Stimulated activated CD4-positive, alpha-beta T cell treated with anti-CD3 and anti-CD28 coated beads, Interleukin-1b, Interleukin-23, amount 100 ng/mL, for 24 hours (primary cell): ENCODE measurements around the gene KCNAB3.

Experiments
- DNase-seq, 4 experiments: peaks; one replicate each; pipeline ENCODE4 v3.0.0-alpha.2; 2020; ENCODE audit warnings: low read depth in 4 of 4, low spot score in 1 of 4

KCNAB3 gene

DNA sequence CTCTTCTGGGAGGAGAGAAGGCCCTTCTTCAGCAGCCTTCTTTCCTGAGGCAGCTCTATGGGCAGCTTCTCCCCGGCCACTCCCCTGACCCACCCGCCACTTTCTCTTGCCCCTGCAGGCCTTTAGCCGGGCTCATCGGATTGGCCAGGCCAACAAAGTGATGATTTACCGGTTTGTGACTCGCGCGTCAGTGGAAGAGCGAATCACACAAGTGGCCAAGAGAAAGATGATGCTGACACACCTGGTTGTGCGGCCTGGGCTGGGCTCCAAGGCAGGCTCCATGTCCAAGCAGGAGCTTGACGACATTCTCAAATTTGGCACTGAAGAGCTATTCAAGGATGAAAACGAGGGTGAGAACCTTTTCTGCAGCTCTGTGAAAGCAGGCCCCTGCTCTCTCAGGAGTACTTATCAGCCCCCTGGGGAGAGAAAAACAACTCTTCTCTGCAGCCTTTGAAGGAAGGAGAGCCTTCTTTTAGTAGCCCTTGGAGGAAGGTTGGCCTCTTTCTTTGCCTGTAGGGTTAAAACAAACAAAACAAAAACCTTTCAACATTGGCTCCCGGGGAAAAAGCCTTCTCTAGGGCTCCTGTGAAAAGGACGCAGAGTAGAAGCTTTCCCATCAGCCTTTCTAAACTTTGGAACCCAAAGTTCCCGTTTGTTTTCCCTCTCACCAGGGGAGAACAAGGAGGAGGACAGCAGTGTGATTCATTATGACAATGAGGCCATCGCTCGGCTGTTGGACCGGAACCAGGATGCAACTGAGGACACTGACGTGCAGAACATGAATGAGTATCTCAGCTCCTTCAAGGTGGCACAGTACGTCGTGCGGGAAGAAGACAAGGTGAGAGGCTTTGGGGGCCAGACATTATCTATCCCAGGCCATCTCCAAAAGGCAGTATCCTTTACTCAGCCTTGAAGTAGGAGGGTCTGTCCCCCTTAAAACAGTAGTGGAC, 26.2 kb downstream of the KCNAB3 start:
- no peak for DNase-seq

DNA sequence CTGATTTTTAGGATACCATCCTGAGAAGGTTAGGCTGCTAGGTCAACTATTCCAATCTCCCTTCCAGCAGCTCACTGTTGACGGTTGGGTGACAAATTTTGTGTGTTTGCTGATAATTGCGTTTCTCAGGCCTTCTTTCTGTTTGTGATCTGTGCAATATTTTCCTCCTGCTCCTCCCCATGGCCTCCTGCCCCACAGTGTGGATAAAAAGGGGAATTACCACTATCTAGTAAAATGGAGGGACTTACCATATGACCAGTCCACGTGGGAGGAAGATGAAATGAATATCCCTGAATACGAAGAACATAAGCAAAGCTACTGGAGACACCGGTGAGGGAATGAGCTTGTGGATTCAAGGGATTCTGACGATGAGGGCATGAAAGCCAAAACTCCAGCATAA, 31.9 kb downstream of the KCNAB3 start:
- DNase-seq: no peak

DNA sequence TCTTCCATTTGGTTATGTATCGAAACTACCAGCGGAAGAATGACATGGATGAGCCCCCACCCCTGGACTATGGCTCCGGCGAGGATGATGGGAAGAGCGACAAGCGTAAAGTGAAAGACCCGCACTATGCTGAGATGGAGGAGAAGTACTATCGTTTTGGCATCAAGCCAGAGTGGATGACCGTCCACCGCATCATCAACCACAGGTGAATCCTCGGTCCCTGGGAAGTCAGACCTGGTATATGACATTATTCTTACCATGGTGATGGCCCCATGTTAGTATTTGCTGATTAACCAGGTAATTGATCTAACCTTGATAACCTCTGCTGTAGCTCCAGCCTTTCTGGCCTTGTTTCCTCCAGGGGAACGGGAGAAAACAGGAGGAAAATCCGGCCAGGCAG, 32.6 kb downstream of the KCNAB3 start:
- DNase-seq: no peak

DNA sequence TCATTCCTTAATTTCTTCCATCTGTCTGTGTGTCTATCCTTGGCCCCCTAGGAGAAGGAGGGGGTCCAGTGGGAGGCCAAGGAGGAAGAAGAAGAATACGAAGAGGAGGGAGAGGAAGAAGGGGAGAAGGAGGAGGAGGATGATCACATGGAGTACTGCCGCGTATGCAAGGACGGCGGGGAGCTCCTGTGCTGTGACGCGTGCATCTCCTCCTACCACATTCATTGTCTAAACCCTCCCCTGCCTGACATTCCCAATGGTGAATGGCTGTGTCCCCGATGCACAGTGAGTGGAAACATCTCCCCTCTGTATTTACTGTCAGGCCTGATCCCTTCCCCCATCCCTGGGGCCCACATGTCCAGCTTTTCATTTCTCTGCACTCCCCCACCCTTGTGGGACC, 34.8 kb downstream of the KCNAB3 start:
- no peak for DNase-seq

DNA sequence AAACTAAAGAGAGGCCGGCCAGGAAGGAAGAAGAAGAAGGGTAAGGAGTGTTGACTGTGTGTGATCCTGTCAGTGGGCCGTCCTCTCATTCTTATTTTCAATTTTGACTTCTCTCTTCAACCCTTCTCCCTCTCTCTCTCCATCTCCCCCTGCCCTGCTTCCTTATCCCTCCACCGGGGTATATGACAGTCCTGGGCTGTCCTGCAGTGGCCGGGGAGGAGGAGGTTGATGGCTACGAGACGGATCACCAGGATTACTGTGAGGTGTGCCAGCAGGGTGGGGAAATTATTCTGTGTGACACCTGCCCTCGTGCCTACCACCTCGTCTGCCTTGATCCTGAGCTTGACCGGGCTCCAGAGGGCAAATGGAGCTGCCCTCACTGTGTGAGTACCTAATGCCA, 35.4 kb downstream of the KCNAB3 start:
- DNase-seq: no peak

DNA sequence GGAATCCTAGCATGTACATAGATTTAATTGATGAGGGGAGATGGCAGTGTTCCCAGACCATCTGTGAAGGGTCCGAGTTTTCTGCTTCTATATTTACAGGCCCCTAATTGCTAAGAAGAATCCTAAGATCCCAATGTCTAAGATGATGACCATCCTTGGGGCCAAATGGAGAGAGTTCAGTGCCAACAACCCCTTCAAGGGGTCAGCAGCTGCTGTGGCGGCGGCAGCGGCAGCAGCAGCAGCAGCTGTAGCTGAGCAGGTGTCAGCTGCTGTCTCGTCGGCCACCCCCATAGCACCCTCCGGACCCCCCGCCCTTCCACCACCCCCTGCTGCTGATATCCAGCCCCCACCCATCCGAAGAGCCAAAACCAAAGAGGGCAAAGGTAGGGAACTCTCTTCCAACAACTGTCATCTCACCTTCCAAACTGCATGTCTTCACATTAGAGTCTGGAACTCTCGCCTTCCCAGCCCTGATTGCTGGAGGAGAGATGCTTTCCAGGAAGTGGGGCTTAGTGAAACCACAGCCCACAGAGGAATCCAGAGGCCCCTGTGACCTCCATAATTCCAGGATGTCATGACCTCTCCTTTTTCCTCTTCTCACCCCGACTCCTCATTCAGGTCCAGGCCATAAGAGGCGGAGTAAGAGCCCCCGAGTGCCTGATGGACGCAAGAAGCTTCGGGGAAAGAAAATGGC, 36.3 kb downstream of the KCNAB3 start:
- no peak for DNase-seq

DNA sequence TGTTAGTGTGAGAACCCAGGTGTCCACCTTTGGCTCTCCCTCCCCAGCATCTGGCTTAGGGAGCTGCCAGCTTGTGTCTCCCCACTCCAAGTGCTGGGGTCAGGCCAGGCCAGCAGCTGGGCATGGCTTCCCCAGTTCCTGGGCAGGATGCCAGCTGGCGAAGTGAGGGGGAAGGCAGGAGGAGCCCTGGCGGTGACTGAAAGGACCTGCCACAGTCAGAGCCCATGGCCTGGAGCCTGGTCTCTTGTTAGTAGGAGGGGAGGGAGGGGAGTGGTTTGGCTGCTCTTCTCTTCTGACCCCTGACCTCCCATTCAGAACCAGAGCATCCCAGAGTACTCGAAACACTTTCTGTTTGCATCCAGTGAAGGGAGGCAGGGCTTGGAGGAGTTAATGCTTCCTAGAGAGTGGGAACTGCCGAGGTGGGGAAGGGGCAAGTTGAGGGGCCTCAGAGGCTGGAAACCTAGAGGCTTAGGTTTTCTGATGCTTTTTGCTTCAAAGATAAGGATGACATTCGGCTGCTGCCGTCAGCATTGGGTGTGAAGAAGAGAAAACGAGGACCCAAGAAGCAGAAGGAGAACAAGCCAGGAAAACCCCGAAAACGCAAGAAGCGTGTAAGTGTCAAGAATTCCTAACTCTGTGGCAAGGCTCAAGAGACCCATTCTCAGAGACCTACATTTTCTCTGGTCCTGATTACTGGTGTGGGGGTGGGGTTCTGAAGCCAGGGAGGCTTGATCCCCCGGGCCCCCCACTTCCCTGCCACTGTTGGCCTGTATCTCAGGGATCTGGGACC, 40.3 kb downstream of the KCNAB3 start:
- no peak for DNase-seq

DNA sequence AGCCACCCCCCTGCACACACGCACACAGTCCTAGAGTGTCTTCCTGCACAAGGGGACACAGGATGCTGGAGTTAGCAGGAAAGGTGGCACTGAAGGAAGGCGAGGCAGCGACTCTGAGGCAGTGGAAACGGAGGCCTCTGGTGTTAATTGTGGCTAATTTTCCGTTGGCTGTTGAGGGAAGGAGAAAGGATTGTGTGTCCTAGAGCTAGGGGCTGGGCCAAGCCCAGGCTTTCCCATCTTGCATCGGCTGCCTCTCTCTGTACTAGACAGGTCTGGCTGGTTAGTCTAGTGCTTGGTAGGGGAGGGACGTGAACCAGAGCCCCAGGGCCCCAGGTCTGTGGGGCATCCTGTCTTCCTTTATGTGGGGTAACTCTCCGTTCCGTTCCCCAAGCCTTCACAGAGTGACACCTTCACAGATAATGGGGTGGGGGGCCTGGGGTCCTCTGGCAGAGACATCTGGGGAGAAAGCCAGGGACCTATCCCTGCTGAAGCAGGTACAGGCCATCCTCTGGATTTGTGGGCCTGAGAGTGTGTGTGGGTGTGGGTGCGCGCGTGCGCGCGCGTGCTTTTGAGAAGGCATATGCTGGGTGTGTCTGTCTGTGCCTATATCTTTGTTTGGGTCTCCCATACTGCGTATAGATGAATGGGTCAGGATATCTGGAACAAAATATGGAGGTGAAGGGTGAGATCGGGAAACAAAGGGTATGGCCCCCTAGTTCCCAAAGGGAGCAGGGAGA, 41.3 kb downstream of the KCNAB3 start, which contains the start of gene CHD3:
Gene CHD3, plus strand, starts transcription at position 606 of the 737 bp plus-strand sequence. CDS start 212 bp downstream, outside the sequence.
- peak in 2 of 4 experiments; percentile 39 to 57 for DNase-seq

DNA sequence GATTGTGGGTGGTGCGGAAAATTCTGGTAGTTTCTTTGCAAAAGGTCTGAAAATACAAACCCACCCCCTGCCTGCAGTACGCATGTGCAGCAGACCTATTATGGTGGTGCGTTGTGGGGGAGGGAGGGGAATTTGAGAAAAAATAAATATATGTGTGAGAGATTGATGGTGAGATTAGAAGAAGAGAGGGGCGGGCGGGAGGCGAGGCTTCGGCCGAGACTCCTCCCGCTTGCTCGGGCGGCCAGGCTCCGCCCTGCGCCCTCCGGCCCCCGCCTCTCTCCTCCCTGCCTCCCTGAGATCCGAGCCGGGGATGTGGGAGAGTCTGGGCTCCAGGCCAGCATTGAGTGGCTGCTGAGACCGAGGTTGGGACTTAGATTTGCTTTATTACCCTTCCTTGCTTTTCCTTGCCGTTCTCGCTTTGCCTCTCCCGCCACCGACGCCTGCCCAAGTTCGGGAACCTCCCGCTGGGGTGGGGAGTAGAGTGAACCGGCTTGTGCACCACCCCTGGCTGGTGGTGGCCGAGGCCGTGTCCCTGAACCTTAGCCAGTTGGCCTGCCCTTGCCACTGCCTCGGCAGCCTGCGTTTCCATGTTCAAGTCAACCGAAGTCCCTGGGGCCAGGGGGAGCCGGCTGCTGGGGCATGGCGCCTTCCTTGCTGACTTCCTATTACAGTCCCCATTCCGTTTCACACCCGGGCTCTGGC, 42.0 kb downstream of the KCNAB3 start:
- peak; percentile 62 to 84 (median 70) for DNase-seq

DNA sequence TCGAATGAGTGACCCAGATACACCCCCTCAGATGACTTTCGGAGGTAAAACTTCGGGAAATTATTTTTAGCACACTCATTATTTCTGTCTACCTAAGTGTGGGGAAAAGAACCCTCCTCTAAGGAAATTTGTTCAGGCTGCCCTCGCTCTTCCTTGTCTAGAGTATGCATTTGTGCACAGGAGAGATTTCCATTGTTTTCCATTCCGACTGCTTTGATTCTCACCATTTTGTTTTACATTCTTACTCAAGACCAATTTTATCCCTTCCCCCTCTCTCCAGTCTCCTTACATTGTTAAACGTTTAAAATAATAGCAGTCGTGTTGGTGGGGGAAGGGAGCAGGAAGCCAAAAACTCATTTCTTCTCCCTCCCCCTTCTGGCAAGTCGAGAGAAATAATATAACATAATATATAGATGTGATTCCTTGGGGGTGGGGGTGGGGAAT, 42.6 kb downstream of the KCNAB3 start:
- DNase-seq: no peak

DNA sequence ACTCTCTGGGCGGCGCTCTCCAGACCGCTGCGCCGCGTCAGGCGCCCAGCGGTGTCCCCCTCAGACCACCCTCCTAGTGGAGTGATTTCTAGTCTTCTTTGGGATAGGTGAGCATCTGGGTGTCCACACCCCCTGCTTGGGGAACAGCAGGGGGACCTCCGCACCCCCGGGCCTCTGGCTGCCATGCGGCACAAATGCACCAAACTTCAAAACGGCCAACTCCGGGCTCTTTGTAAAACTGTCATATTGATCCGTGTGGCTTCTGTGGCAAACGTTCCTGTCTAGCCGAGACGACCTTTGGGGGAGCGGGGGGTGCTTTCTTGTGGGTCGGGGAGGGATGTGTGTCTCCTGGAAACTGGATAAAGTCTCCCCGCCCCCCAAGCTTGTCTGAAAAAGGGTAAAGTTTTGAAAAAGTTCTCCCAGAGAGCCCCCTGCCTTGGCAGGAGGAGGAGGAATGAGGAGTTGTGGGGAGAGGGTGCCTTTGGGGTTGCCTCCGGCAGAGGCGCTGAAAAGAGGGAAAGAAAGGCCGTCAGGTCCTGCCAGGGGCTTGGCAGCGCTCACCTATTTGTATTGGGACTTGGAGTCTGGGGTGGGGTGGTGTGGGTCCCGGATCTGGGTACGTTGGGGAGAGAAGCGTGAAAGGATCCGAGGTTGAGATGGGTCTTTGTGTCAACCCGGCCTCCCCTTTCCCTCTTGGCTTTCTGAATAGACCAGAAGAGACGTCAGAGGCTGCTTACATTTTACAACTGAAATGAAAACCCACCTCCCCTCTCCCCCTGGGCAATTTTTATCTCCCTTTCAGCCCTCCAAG, 43.2 kb downstream of the KCNAB3 start:
- DNase-seq: peak in 2 of 4 experiments; percentile 30 to 43

DNA sequence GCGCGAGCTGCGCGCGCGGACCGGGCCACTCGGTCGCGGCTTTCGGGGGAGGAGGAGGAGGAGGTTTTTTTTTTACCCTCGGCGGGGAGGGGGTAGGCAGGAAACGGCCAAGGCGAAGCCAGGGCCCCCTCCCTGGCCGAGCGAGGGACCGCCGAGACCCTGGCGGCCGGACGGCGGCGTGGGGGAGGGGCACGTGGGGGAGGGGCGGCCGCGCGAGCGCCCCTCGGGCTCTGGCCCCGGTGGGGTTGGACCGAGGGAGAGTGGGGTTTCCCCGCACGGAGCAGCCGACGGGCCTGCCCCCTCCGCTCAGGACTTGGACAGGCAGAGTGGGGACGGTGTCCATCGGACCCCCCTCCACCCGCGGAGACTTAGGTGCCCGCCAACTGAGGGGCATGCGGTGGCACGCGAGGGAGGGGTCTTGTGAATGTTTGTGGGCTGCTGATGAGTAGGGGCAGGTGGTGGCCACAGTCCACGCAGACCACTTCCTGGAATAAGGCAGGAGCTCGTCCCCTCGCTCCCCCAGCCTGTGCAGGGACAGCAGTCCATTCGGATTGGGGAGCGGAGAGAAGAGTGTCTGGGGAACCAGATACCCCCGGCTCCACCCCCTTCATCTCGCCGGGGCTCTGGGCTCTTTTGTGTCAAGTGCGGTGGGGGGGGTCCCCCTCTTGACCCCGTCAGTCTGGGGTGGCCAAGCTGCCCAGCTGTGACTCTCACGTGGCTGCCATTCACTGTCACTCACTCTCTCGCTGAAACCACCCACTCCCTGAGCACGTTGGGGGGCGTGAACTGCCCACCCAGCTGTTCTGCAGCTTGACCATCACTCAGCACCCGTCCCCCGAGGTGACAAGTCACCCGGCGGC, 44.1 kb downstream of the KCNAB3 start:
- peak in 2 of 4 experiments; percentile 18 to 36 for DNase-seq

DNA sequence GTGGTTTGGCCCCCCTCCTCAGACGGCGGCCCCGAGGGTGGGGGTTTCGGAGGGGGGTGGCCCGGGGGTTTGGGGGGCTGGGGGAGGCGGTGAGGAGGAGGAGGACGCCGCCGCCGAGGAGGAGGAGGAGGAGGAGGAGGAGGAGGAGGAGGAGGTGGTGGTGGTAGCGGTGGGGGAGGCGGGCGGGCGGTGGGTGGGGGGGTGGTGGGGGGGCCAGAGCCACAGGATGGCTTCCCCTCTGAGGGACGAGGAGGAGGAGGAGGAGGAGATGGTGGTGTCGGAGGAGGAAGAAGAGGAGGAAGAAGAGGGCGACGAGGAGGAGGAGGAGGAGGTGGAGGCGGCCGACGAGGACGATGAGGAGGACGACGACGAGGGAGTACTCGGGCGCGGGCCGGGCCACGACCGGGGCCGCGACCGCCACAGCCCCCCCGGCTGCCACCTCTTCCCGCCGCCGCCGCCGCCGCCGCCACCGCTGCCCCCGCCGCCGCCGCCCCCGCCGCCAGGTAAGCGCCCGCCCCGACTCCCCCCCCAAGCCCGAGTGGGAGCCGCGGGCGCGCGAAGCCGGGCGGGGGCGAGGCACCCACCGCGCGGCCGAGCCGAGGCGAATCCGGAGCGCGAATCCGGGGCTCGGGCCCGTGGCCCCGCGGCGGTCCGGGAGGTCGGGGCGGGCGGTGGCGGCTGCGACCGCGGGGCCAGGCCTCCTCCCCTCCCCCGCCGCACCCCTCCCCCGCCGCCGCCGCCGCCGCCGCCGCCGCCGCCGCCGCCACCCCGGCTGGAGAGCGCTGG, 44.9 kb downstream of the KCNAB3 start:
- peak in 2 of 4 experiments; percentile 16 to 21 for DNase-seq

DNA sequence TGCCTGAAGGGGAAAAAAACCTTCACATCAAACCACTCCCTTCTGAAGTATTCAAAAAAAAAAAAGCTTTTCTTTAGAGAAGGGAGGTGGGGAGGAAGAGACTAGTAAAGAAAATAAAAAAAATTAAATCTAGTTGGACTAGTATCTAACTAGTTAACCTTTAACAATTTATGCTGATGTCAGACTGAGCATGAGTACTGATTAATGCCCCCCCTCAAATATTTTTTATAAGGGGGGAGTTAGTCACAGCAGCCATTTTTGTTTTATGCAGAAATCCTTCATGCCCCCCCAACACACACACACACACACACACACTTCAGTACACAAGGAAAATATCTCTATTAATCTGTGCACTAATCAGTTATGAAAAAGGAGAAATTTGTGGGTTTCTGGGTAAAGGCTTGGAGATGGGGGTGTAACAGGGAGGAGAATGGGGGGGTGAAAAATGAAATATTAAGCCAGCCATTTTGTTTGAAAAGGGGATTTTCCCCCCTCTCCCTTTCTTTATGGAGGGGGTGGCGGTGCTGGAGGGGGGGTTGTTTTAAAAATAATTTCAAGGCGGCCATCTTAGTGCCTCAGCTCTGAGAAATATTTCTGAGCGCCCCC, 45.8 kb downstream of the KCNAB3 start:
- no peak for DNase-seq

DNA sequence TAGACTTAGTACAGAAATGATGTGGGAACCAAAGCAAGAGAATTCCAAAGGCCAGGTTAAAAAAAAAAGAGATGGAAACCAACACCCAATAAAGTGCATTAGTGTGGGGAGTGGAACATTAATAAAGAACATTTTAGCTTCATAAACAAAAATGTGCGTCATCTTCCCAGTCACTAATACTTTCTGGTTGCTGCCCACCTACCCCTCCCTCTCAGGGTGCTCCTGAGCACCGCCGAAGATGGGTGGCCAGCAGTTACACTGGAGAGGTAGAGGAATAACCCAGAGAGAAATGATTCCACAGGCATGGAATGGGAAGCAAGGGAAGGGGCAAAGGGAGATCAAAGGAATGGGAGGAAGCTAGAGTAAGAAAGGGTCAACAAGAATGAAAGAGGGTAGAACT, 47.0 kb downstream of the KCNAB3 start:
- no peak for DNase-seq

DNA sequence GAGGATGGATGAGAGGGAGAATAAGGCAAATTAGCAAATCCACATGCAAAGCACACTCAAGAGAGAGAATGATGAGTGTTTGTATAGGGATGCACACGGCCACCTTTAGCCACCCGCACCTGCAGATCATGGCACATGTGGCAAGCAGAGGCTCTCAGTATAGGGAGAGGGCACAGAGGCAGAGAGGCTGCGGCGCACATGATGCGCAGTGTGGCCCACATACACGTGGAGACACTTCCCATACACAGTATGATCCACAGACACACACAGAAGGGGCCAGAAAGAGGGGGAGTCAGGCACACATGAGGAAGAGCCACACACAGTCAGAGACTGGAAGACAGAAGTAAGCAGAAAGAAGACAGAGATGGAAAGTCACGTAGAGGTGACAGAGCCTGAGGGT, 47.6 kb downstream of the KCNAB3 start:
- DNase-seq: no peak
